ENCODE measurements around the gene RAB11FIP2.

GRCh38 chr10:118003126-118003525 is 43.6 kb downstream of the RAB11FIP2 start:
- TF ChIP-seq, protein P1, sequence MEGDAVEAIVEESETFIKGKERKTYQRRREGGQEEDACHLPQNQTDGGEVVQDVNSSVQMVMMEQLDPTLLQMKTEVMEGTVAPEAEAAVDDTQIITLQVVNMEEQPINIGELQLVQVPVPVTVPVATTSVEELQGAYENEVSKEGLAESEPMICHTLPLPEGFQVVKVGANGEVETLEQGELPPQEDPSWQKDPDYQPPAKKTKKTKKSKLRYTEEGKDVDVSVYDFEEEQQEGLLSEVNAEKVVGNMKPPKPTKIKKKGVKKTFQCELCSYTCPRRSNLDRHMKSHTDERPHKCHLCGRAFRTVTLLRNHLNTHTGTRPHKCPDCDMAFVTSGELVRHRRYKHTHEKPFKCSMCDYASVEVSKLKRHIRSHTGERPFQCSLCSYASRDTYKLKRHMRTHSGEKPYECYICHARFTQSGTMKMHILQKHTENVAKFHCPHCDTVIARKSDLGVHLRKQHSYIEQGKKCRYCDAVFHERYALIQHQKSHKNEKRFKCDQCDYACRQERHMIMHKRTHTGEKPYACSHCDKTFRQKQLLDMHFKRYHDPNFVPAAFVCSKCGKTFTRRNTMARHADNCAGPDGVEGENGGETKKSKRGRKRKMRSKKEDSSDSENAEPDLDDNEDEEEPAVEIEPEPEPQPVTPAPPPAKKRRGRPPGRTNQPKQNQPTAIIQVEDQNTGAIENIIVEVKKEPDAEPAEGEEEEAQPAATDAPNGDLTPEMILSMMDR (conservative IDR thresholded peaks at IDR 0.05; ENCODE audit: low read depth, low read length): no peak
- no peak for TF ChIP-seq EZH2 (IDR thresholded peaks at IDR 0.05; ENCODE audit: borderline replicate concordance, low read depth, low read length, poor library complexity, severe bottlenecking)

Data from A673 (cell line).